RPMI7951 (cell line): ENCODE data around the gene ZNF700. TPM values are rescaled to one million over a fixed set of nuclear protein-coding genes. Genes with fewer than 3 reads are reported as not detected.
"Not testable (repeated sequence)": the region's sequence is repeated elsewhere in the genome, so short reads cannot be mapped to it uniquely, and the experiment has no call there.

Experiments
- DNase-seq: peaks from one replicate; pipeline ENCODE4 v3.0.0-alpha.2; 2012; ENCODE audit warnings: low read depth
- total RNA-seq: library from RNA; depleted of rRNA; stranded (reverse); fragments of >200 nt; shearing (Covaris generic); gene quantifications from 2 replicates; pipeline ENCODE4 v1.2.3, GENCODE V29; 2014; rRNA removed

ZNF700 gene
- total RNA-seq, 1 experiment from 2014 or later, result 13.5 TPM

DNA sequence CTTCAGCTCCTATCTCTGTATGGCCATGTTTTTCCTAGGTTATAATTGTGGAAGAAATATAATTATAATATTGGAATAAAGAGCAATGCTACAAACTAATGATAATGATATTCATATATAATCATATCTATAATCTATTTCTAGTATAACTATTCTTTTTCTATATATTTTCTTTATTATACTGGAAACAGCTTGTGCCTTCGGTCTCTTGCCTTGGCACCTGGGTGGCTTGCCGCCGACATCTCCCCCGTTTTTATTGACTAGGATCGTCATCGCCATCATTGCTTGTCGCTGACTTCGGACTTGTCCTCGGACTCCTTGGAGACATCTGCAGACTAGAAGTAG is 64.2 kb downstream of the ZNF700 start:
- no peak for DNase-seq

- not testable (repeated sequence) for DNase-seq
These were observed 67.0 kb downstream of the ZNF700 start for GRCh38 chr19:11991921-11992320.

DNA sequence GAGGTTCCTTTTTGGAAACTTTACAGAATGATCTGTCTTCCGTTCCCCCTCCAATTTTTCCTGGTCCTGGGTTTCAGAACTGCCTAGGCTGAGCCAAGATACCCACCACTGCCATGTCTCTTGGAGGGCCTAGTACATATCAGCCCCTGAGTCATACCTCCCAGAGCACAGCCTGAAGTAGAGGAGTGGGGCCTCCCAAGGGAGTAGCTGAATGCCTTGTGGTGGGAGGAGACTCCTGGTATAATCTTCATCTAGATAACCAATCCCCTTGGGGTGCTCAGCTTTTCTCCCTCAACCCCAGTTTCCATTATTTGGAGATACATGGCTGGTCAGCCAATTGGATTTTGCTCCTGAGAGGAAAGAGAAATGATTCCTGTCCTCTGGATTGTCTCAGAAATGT is 70.3 kb downstream of the ZNF700 start:
- peak; percentile 56 for DNase-seq

Other genes with a start within 250 kb of the ZNF700 start
- 7.9 and 11.5 TPM in 2 replicates for gene ZNF823, start 186.2 kb upstream of the ZNF700 start, total RNA-seq
- 5.4 and 8.6 TPM in 2 replicates for gene ZNF441, start 158.1 kb upstream of the ZNF700 start, total RNA-seq
- gene ZNF491, start 126.6 kb upstream of the ZNF700 start, total RNA-seq, result 1.9 and 2.5 TPM in 2 replicates
- gene ZNF440, start 110.8 kb upstream of the ZNF700 start, total RNA-seq, result 6.7 and 6.8 TPM in 2 replicates
- gene ZNF439, start 76.4 kb upstream of the ZNF700 start, total RNA-seq, result 11.1 and 12.3 TPM in 2 replicates
- 17.8 and 23.0 TPM in 2 replicates for gene ZNF69, start 37.3 kb upstream of the ZNF700 start, total RNA-seq
- gene ZNF763, start 39.9 kb downstream of the ZNF700 start, total RNA-seq, result 1.1 and 4.7 TPM in 2 replicates
- gene ZNF433, start 110.6 kb downstream of the ZNF700 start, total RNA-seq, result 3.5 and 6.7 TPM in 2 replicates
- 0.96 and 0.98 TPM in 2 replicates for gene ZNF878, start 127.9 kb downstream of the ZNF700 start, total RNA-seq
- gene ZNF844, start 139.6 kb downstream of the ZNF700 start, total RNA-seq, result 3.5 and 5.2 TPM in 2 replicates
- gene ZNF20, start 215.2 kb downstream of the ZNF700 start, total RNA-seq, result 7.6 and 8.3 TPM in 2 replicates
- 6.8 and 7.9 TPM in 2 replicates for gene ZNF625, start 231.6 kb downstream of the ZNF700 start, total RNA-seq
- gene ZNF136, start 238.0 kb downstream of the ZNF700 start, total RNA-seq, result 6.6 and 9.0 TPM in 2 replicates